ENCODE data around the gene C16orf87.

C16orf87 gene

GRCh38 chr16:46853713-46854443 lies 22.9 kb upstream of the C16orf87 start:
- H3K27ac ChIP-seq (ENCODE audit: low read length), result no peak overlapping the region
- TF ChIP-seq EZH2 (IDR thresholded peaks at IDR 0.05; ENCODE audit: borderline replicate concordance, low read depth, low read length, severe bottlenecking), result no peak
- TF ChIP-seq, protein P1, sequence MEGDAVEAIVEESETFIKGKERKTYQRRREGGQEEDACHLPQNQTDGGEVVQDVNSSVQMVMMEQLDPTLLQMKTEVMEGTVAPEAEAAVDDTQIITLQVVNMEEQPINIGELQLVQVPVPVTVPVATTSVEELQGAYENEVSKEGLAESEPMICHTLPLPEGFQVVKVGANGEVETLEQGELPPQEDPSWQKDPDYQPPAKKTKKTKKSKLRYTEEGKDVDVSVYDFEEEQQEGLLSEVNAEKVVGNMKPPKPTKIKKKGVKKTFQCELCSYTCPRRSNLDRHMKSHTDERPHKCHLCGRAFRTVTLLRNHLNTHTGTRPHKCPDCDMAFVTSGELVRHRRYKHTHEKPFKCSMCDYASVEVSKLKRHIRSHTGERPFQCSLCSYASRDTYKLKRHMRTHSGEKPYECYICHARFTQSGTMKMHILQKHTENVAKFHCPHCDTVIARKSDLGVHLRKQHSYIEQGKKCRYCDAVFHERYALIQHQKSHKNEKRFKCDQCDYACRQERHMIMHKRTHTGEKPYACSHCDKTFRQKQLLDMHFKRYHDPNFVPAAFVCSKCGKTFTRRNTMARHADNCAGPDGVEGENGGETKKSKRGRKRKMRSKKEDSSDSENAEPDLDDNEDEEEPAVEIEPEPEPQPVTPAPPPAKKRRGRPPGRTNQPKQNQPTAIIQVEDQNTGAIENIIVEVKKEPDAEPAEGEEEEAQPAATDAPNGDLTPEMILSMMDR (IDR thresholded peaks at IDR 0.05; ENCODE audit: borderline replicate concordance, extremely low read depth, low read length, poor library complexity, severe bottlenecking), result peak; percentile 64
- peak; percentile 40 for DNase-seq
- H2AFZ ChIP-seq (ENCODE audit: low read depth, low read length), result no peak overlapping the region
- H3K79me2 ChIP-seq (ENCODE audit: insufficient read depth, low read length), result no peaks in the 10 kb centered on the region
- H3K27me3 ChIP-seq (ENCODE audit: insufficient read depth, low read length, poor library complexity), result no peaks in the 10 kb centered on the region
- ATAC-seq (ENCODE audit: insufficient read depth, low read depth), result peak; percentile 62; the same call in 1 of the 3 replicates
- H3K36me3 ChIP-seq (ENCODE audit: insufficient read depth, low read length), result no peaks in the 10 kb centered on the region
- no peak overlapping the region for H3K4me3 ChIP-seq (ENCODE audit: low read depth in 1 of 2, low read length in 2 of 2)
- no peak overlapping the region for H3K9ac ChIP-seq (ENCODE audit: low read depth, low read length)
- no peaks in the 10 kb centered on the region for H3K4me1 ChIP-seq (ENCODE audit: insufficient read depth, low read length)
- H3K4me2 ChIP-seq (ENCODE audit: insufficient read depth, low read length), result no peak overlapping the region
- no peaks in the 10 kb centered on the region for H4K20me1 ChIP-seq (ENCODE audit: insufficient read depth, low read length)
- no peaks in the 10 kb centered on the region for H3K9me3 ChIP-seq (ENCODE audit: insufficient read depth, low read length, severe bottlenecking)

GRCh38 chr16:46852130-46852529 lies 21.1 kb upstream of the C16orf87 start:
- ATAC-seq (ENCODE audit: insufficient read depth, low read depth) (no peak), DNase-seq (no peak)
- no peaks in the 10 kb centered on the region for H3K4me1 ChIP-seq (ENCODE audit: insufficient read depth, low read length)
- H3K9ac ChIP-seq (ENCODE audit: low read depth, low read length), result no peak overlapping the region
- no peaks in the 10 kb centered on the region for H3K9me3 ChIP-seq (ENCODE audit: insufficient read depth, low read length, severe bottlenecking)
- no peaks in the 10 kb centered on the region for H3K79me2 ChIP-seq (ENCODE audit: insufficient read depth, low read length)
- H2AFZ ChIP-seq (ENCODE audit: low read depth, low read length), result no peak overlapping the region
- H3K36me3 ChIP-seq (ENCODE audit: insufficient read depth, low read length), result no peaks in the 10 kb centered on the region
- H3K27ac ChIP-seq (ENCODE audit: low read length), result no peak overlapping the region
- no peak overlapping the region for H3K4me3 ChIP-seq (ENCODE audit: low read depth in 1 of 2, low read length in 2 of 2)
- no peak overlapping the region for H3K4me2 ChIP-seq (ENCODE audit: insufficient read depth, low read length)
- no peaks in the 10 kb centered on the region for H3K27me3 ChIP-seq (ENCODE audit: insufficient read depth, low read length, poor library complexity)
- no peaks in the 10 kb centered on the region for H4K20me1 ChIP-seq (ENCODE audit: insufficient read depth, low read length)
- no peak for TF ChIP-seq EZH2 (IDR thresholded peaks at IDR 0.05; ENCODE audit: borderline replicate concordance, low read depth, low read length, severe bottlenecking)
- TF ChIP-seq, protein P1 (IDR thresholded peaks at IDR 0.05; ENCODE audit: borderline replicate concordance, extremely low read depth, low read length, poor library complexity, severe bottlenecking), result no peak

GRCh38 chr16:46850619-46851555 lies 19.9 kb upstream of the C16orf87 start:
- no peaks in the 10 kb centered on the region for H3K79me2 ChIP-seq (ENCODE audit: insufficient read depth, low read length)
- H3K4me2 ChIP-seq (ENCODE audit: insufficient read depth, low read length), result no peak overlapping the region
- H3K27ac ChIP-seq (ENCODE audit: low read length), result no peak overlapping the region
- no peaks in the 10 kb centered on the region for H3K9me3 ChIP-seq (ENCODE audit: insufficient read depth, low read length, severe bottlenecking)
- H3K36me3 ChIP-seq (ENCODE audit: insufficient read depth, low read length), result no peaks in the 10 kb centered on the region
- H3K4me3 ChIP-seq (ENCODE audit: low read depth in 1 of 2, low read length in 2 of 2), result no peak overlapping the region
- H3K9ac ChIP-seq (ENCODE audit: low read depth, low read length), result no peak overlapping the region
- H2AFZ ChIP-seq (ENCODE audit: low read depth, low read length), result no peak overlapping the region
- TF ChIP-seq EZH2 (IDR thresholded peaks at IDR 0.05; ENCODE audit: borderline replicate concordance, low read depth, low read length, severe bottlenecking), result no peak
- TF ChIP-seq, protein P1 (IDR thresholded peaks at IDR 0.05; ENCODE audit: borderline replicate concordance, extremely low read depth, low read length, poor library complexity, severe bottlenecking), result no peak
- H4K20me1 ChIP-seq (ENCODE audit: insufficient read depth, low read length), result no peaks in the 10 kb centered on the region
- H3K4me1 ChIP-seq (ENCODE audit: insufficient read depth, low read length), result no peaks in the 10 kb centered on the region
- ATAC-seq (ENCODE audit: insufficient read depth, low read depth), result no peak
- DNase-seq, result no peak
- no peaks in the 10 kb centered on the region for H3K27me3 ChIP-seq (ENCODE audit: insufficient read depth, low read length, poor library complexity)

Measured in DND-41 (cell line).